ENCODE measurements around the gene CERCAM. TPM values are rescaled to one million over a fixed set of nuclear protein-coding genes. Genes with fewer than 3 reads are reported as not detected.
"Not testable (repeated sequence)": the region's sequence is repeated elsewhere in the genome, so short reads cannot be mapped to it uniquely, and the experiment has no call there.

Gene CERCAM
- total RNA-seq, 4 donors from 2014 or later, result 25.1 to 70.7 (median 39.8) TPM

DNA sequence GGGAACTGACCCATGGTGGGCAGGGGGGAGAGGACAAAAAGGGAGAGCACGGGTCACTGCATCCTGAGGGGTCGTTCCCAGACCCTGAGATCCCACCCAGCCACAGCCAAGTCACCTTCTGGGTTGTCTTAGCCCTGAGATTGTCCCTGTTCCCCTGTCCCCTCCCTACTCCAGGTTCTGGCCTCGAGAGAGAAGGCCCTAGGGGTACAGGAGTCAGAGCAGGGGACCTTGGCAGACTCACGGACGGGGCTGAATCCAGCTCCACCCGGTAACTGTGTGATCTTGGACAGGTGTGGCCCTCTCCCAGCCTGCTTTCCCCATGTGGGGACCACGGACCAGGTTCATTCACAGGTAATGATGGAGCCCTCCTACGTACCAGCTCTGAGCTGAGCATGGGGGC is 11.2 kb upstream of the CERCAM start:
- intact Hi-C loops (cut with DNase I; ENCODE audit: low total_unique reads), result no loop called here
- TF ChIP-seq POLR2A (IDR thresholded peaks at IDR 0.05), result no peak
- TF ChIP-seq, protein P1, sequence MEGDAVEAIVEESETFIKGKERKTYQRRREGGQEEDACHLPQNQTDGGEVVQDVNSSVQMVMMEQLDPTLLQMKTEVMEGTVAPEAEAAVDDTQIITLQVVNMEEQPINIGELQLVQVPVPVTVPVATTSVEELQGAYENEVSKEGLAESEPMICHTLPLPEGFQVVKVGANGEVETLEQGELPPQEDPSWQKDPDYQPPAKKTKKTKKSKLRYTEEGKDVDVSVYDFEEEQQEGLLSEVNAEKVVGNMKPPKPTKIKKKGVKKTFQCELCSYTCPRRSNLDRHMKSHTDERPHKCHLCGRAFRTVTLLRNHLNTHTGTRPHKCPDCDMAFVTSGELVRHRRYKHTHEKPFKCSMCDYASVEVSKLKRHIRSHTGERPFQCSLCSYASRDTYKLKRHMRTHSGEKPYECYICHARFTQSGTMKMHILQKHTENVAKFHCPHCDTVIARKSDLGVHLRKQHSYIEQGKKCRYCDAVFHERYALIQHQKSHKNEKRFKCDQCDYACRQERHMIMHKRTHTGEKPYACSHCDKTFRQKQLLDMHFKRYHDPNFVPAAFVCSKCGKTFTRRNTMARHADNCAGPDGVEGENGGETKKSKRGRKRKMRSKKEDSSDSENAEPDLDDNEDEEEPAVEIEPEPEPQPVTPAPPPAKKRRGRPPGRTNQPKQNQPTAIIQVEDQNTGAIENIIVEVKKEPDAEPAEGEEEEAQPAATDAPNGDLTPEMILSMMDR (IDR thresholded peaks at IDR 0.05), result no peak
- H3K27ac ChIP-seq, result no peak overlapping the region
- H3K9me3 ChIP-seq, result no peaks in the 10 kb centered on the region
- H3K27me3 ChIP-seq, result peaks cover 0 to 5% of the 10 kb centered on the region in 2 donors
- no peak overlapping the region for H3K4me3 ChIP-seq
- no peak for DNase-seq
- H3K4me1 ChIP-seq, result no peaks in the 10 kb centered on the region
- H3K36me3 ChIP-seq, result no peaks in the 10 kb centered on the region

DNA sequence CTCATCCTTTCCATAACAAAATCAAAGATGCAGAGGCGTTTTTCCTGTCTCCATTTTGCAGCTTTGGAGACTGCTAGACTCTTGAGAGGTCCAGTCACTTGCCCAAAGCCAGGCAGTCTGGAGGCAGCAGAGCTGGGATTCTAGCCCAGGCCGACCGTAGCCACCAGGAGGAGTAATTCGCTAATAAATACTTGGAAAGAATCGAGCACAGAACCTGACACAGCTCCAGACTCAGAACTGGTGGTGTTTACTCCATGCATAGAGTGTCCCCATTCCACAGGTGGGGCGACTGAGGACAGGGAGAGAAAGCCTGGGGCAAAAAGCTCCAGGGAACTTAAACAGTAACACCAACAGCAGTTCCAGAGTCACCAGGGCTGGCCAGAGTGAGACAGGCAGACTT is 10.7 kb upstream of the CERCAM start:
- peaks cover 0 to 5% of the 10 kb centered on the region in 2 donors for H3K27me3 ChIP-seq
- no peak overlapping the region for H3K27ac ChIP-seq
- no peaks in the 10 kb centered on the region for H3K9me3 ChIP-seq
- H3K4me1 ChIP-seq, result no peaks in the 10 kb centered on the region
- no peak for TF ChIP-seq POLR2A (IDR thresholded peaks at IDR 0.05)
- TF ChIP-seq, protein P1 (IDR thresholded peaks at IDR 0.05), result no peak
- DNase-seq, result no peak
- H3K4me3 ChIP-seq, result no peak overlapping the region
- no peaks in the 10 kb centered on the region for H3K36me3 ChIP-seq
- intact Hi-C loops (cut with DNase I; ENCODE audit: low total_unique reads), result no loop called here

DNA sequence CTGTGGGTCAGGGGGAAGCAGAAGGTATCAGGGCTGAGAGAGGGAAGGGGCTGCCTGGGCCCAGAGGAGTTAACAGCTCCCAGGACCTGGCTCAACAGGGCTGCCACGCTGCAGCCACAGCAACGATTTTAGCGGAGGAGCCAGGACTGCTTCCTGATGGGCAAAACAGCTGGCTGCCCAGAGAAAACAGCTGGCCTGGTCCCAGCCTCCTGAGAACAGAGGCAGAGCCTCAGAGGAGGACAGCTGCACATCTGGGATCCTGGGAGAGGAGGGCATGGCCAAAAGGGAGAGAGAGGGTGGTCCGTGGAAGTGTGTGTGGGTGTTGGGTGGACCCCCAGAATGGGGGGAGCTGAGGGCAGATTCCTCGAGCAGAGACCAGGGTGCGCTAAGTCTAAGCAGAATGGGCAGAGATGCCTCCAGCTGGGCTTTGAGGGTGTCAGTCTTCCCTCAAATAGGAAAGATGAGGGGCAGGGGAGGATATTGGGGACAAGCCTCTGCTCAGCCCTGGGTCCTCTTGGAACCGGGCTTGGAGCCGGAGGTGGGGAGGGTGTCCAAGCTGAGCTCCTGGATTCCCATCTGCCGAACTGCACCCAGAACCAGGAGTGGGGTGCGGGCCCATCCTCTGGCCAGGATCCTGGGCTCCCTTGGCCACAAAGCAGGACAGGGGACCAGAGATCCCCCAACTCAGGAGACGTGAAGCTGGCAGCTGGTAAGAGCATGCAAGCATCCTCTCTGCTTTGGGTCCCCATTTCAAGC is 9.1 kb upstream of the CERCAM start:
- no peaks in the 10 kb centered on the region for H3K4me1 ChIP-seq
- DNase-seq, result no peak
- no peaks in the 10 kb centered on the region for H3K9me3 ChIP-seq
- intact Hi-C loops (cut with DNase I; ENCODE audit: low total_unique reads), result no loop called here
- H3K4me3 ChIP-seq, result no peak overlapping the region
- no peak for TF ChIP-seq POLR2A (IDR thresholded peaks at IDR 0.05)
- TF ChIP-seq, protein P1 (IDR thresholded peaks at IDR 0.05), result no peak
- H3K36me3 ChIP-seq, result no peaks in the 10 kb centered on the region
- H3K27ac ChIP-seq, result no peak overlapping the region
- H3K27me3 ChIP-seq, result peaks cover 0 to 8% of the 10 kb centered on the region in 2 donors

DNA sequence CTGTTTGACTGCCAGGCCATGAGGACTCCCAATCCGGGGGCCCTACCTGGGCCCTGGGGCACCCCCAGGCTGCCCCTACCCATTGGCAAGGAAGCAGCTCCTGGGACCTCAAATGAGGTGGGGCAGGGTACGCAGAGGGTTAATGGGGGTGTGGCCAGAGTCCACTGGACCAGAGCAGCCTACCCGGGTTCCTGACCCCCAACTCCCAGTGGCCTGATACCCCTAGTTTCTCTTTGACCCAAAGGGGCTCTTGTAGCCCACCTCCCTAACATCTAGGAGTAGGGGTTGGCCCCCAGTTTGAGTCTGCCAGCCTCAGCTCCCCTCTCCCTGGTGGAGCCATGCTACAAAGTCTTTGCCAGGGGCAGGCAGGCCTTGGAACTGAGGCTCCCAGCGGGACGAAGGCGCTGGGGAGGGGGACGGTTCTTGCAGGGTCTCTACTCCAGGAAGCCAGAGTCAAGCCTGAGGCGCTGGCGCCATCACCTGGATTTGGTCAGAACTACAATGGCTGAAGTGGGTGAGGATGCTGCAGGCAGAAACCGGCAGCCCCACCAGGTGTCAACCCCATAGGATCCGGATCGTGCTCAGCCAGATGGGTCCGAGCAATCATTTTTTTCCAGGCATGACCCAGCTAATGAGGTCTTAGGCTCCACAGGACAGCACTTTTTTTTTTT is 8.4 kb upstream of the CERCAM start:
- H3K4me1 ChIP-seq, result no peaks in the 10 kb centered on the region
- H3K27ac ChIP-seq, result no peak overlapping the region
- peaks cover 0 to 8% of the 10 kb centered on the region in 2 donors for H3K27me3 ChIP-seq
- H3K36me3 ChIP-seq, result no peaks in the 10 kb centered on the region
- intact Hi-C loops (cut with DNase I; ENCODE audit: low total_unique reads), result no loop called here
- no peaks in the 10 kb centered on the region for H3K9me3 ChIP-seq
- no peak overlapping the region for H3K4me3 ChIP-seq
- no peak for DNase-seq
- no peak for TF ChIP-seq POLR2A (IDR thresholded peaks at IDR 0.05)
- TF ChIP-seq, protein P1 (IDR thresholded peaks at IDR 0.05), result peak in 3 of 4 experiments; percentile 26 to 55 (median 31)

DNA sequence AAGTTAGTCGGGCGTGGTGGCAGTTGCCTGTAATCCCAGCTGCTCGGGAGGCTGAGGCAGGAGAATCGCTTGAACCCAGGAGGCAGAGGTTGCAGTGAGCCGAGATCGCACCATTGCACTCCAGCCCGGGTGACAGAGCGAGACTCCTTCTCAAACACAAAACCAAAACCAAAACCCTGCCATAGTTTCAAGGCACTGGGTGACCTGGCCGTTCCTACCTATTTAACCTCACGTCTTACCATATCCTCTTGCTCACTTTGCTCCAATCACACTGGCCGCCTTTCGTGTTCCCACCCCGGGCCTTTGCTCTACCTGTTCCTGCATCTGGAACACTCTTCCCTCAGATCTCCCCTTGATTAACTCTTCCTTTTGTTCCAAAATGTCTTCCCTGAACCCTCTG is 6.9 kb upstream of the CERCAM start:
- H3K4me1 ChIP-seq; H3K4me3 ChIP-seq; DNase-seq; intact Hi-C loops (cut with DNase I; ENCODE audit: low total_unique reads); H3K27ac ChIP-seq; H3K36me3 ChIP-seq; H3K27me3 ChIP-seq; H3K9me3 ChIP-seq: not testable (repeated sequence)

Measured in uterus (tissue), 4 donors.